ENCODE data around the gene UBE3A. TPM values are rescaled to one million over a fixed set of nuclear protein-coding genes. Genes with fewer than 3 reads are reported as not detected.

The UBE3A gene
- total RNA-seq, 1 donor from 2014 or later, result 52.9 TPM

GRCh38 chr15:25366058-25366457 lies 72.8 kb downstream of the UBE3A start:
- H3K27me3 ChIP-seq (ENCODE audit: control insufficient read depth, insufficient read depth, low read length), result no peaks in the 10 kb centered on the region
- DNase-seq (ENCODE audit: low read depth), result no peak
- no peak overlapping the region for H3K4me3 ChIP-seq (ENCODE audit: low read depth, low read length)
- TF ChIP-seq CTCF (IDR thresholded peaks at IDR 0.05; ENCODE audit: insufficient read depth, low read length, poor library complexity, severe bottlenecking), result no peak
- H3K36me3 ChIP-seq (ENCODE audit: control insufficient read depth, insufficient read depth, low read length), result peaks cover 2% of the 10 kb centered on the region

GRCh38 chr15:25362545-25362944 lies 76.3 kb downstream of the UBE3A start:
- Histone ChIP-seq H3K36me3 (ENCODE audit: control insufficient read depth, insufficient read depth, low read length) (no peaks in the 10 kb centered on the region), H3K4me3 (ENCODE audit: low read depth, low read length) (no peak overlapping the region), H3K27me3 (ENCODE audit: control insufficient read depth, insufficient read depth, low read length) (no peaks in the 10 kb centered on the region)
- DNase-seq (ENCODE audit: low read depth), result no peak
- TF ChIP-seq CTCF (IDR thresholded peaks at IDR 0.05; ENCODE audit: insufficient read depth, low read length, poor library complexity, severe bottlenecking), result no peak

GRCh38 chr15:25347707-25348106 lies 91.1 kb downstream of the UBE3A start:
- no peaks in the 10 kb centered on the region for H3K36me3 ChIP-seq (ENCODE audit: control insufficient read depth, insufficient read depth, low read length)
- no peaks in the 10 kb centered on the region for H3K27me3 ChIP-seq (ENCODE audit: control insufficient read depth, insufficient read depth, low read length)
- TF ChIP-seq CTCF (IDR thresholded peaks at IDR 0.05; ENCODE audit: insufficient read depth, low read length, poor library complexity, severe bottlenecking), result no peak
- no peak for DNase-seq (ENCODE audit: low read depth)
- H3K4me3 ChIP-seq (ENCODE audit: low read depth, low read length), result no peak overlapping the region

GRCh38 chr15:25346371-25346770 lies 92.5 kb downstream of the UBE3A start:
- DNase-seq (ENCODE audit: low read depth), result no peak
- no peaks in the 10 kb centered on the region for H3K27me3 ChIP-seq (ENCODE audit: control insufficient read depth, insufficient read depth, low read length)
- no peak overlapping the region for H3K4me3 ChIP-seq (ENCODE audit: low read depth, low read length)
- no peak for TF ChIP-seq CTCF (IDR thresholded peaks at IDR 0.05; ENCODE audit: insufficient read depth, low read length, poor library complexity, severe bottlenecking)
- no peaks in the 10 kb centered on the region for H3K36me3 ChIP-seq (ENCODE audit: control insufficient read depth, insufficient read depth, low read length)

- Histone ChIP-seq H3K4me3 (ENCODE audit: low read depth, low read length) (no peak overlapping the region), H3K27me3 (ENCODE audit: control insufficient read depth, insufficient read depth, low read length) (no peaks in the 10 kb centered on the region), H3K36me3 (ENCODE audit: control insufficient read depth, insufficient read depth, low read length) (no peaks in the 10 kb centered on the region)
- no peak for DNase-seq (ENCODE audit: low read depth)
- peak; percentile 25 for TF ChIP-seq CTCF (IDR thresholded peaks at IDR 0.05; ENCODE audit: insufficient read depth, low read length, poor library complexity, severe bottlenecking)
These were observed 92.9 kb downstream of the UBE3A start for GRCh38 chr15:25345943-25346342.

- DNase-seq (ENCODE audit: low read depth), result no peak
- no peaks in the 10 kb centered on the region for H3K36me3 ChIP-seq (ENCODE audit: control insufficient read depth, insufficient read depth, low read length)
- H3K27me3 ChIP-seq (ENCODE audit: control insufficient read depth, insufficient read depth, low read length), result no peaks in the 10 kb centered on the region
- no peak overlapping the region for H3K4me3 ChIP-seq (ENCODE audit: low read depth, low read length)
- TF ChIP-seq CTCF (IDR thresholded peaks at IDR 0.05; ENCODE audit: insufficient read depth, low read length, poor library complexity, severe bottlenecking), result no peak
These were observed 96.2 kb downstream of the UBE3A start for GRCh38 chr15:25342629-25343028.
